Neuronal stem cell (in vitro differentiated cells): ENCODE results near the gene VWC2.

Experiments used
- DNase-seq: peaks from one replicate; pipeline ENCODE4 v3.0.0-alpha.2; 2013; ENCODE audit warnings: low spot score
- H2AFZ ChIP-seq: one replicate; pipeline ENCODE4 v1.6.1; 2013; ENCODE audit warnings: mild to moderate bottlenecking, low read length, inconsistent platforms
- H2AK5ac ChIP-seq: 2 replicates; pipeline ENCODE4 v1.6.1; 2013; ENCODE audit warnings: low read depth, mild to moderate bottlenecking, inconsistent platforms, low read length, moderate library complexity, mixed read lengths
- H2BK120ac ChIP-seq: 2 replicates; pipeline ENCODE4 v1.6.1; 2013; ENCODE audit warnings: low read depth, mild to moderate bottlenecking, inconsistent platforms, low read length, moderate library complexity, mixed read lengths
- H2BK12ac ChIP-seq: one replicate; pipeline ENCODE4 v1.6.1; 2013; ENCODE audit warnings: low read length, inconsistent platforms
- H2BK15ac ChIP-seq: 2 replicates; pipeline ENCODE4 v1.6.1; 2013; ENCODE audit warnings: mild to moderate bottlenecking, low read length, inconsistent platforms, mixed read lengths
- H2BK5ac ChIP-seq: one replicate; pipeline ENCODE4 v1.6.1; 2013; ENCODE audit warnings: inconsistent platforms, mild to moderate bottlenecking, low read length, moderate library complexity
- H3K14ac ChIP-seq: one replicate; pipeline ENCODE4 v1.6.1; 2013; ENCODE audit warnings: low read length, inconsistent platforms
- H3K18ac ChIP-seq: 2 replicates; pipeline ENCODE4 v1.6.1; 2013; ENCODE audit warnings: low read length, inconsistent platforms
- H3K23ac ChIP-seq: 2 replicates; pipeline ENCODE4 v1.6.1; 2013; ENCODE audit warnings: low read depth, mild to moderate bottlenecking, mixed read lengths, low read length, inconsistent platforms; ENCODE audit not compliant: poor library complexity
- H3K27ac ChIP-seq: replicated peaks from 3 replicates; pipeline ENCODE4 v1.5.1; 2013; ENCODE audit warnings: low read length, inconsistent platforms
- H3K27me3 ChIP-seq, 3 experiments: 2 replicates each; pipeline ENCODE4 v1.6.1; 2013; ENCODE audit warnings: low read length in 3 of 3, mild to moderate bottlenecking in 2 of 3, inconsistent platforms in 1 of 3, low read depth in 1 of 3, mixed read lengths in 1 of 3, moderate library complexity in 1 of 3; ENCODE audit not compliant: control insufficient read depth in 3 of 3, insufficient read depth in 3 of 3
- H3K36me3 ChIP-seq, 2 donors: replicated peaks in 1 of 2; 2 replicates each; pipeline ENCODE4 v1.6.1; 2013; ENCODE audit warnings: low read length in 2 of 2; ENCODE audit not compliant: control insufficient read depth in 2 of 2, insufficient read depth in 2 of 2
- H3K4ac ChIP-seq: 2 replicates; pipeline ENCODE4 v1.6.1; 2013; ENCODE audit warnings: inconsistent platforms, mild to moderate bottlenecking, low read length, moderate library complexity
- H3K4me1 ChIP-seq, 2 donors: 1 replicate in 1 of 2; 2 replicates in 1 of 2; pipeline ENCODE4 v1.6.1; 2013; ENCODE audit warnings: low read length in 2 of 2, low read depth in 1 of 2; ENCODE audit not compliant: control insufficient read depth in 2 of 2, insufficient read depth in 1 of 2
- H3K4me2 ChIP-seq: one replicate; pipeline ENCODE4 v1.6.1; 2013; ENCODE audit warnings: mild to moderate bottlenecking, low read length, inconsistent platforms; ENCODE audit not compliant: insufficient read depth, poor library complexity, severe bottlenecking
- H3K4me3 ChIP-seq, 2 donors: 2 replicates each; pipeline ENCODE4 v1.5.1; 2013; ENCODE audit warnings: low read length in 2 of 2, mild to moderate bottlenecking in 2 of 2, inconsistent platforms in 1 of 2, moderate library complexity in 1 of 2
- H3K79me1 ChIP-seq: one replicate; pipeline ENCODE4 v1.6.1; 2013; ENCODE audit warnings: low read depth, mild to moderate bottlenecking, inconsistent platforms, low read length, moderate library complexity
- H3K9ac ChIP-seq: one replicate; pipeline ENCODE4 v1.6.1; 2013; ENCODE audit warnings: mild to moderate bottlenecking, low read depth, low read length, inconsistent platforms; ENCODE audit not compliant: poor library complexity
- H3K9me3 ChIP-seq, 2 donors: replicated peaks in 1 of 2; 2 replicates each; pipeline versions ENCODE3 to v1.6.1; 2013; ENCODE audit warnings: low read length in 2 of 2, mild to moderate bottlenecking in 2 of 2, inconsistent platforms in 1 of 2, low read depth in 1 of 2, mixed read lengths in 1 of 2, moderate library complexity in 1 of 2; ENCODE audit not compliant: control insufficient read depth in 2 of 2, insufficient read depth in 1 of 2
- H4K8ac ChIP-seq: one replicate; pipeline ENCODE4 v1.6.1; 2013; ENCODE audit warnings: low read depth, mild to moderate bottlenecking, inconsistent platforms, low read length, moderate library complexity
- H4K91ac ChIP-seq: one replicate; pipeline ENCODE4 v1.6.1; 2013; ENCODE audit warnings: low read length, low read depth, mild to moderate bottlenecking, inconsistent platforms; ENCODE audit not compliant: poor library complexity
- WGBS, 2 donors: extraction: QIAGEN DNeasy Blood & Tissue Kit; methylation state at CpG; one replicate each; pipeline ENCODE4 v1.1.7; 2013; ENCODE audit warnings: missing lambda C conversion rate in 2 of 2, mixed read lengths in 1 of 2; ENCODE audit not compliant: insufficient read length in 2 of 2, insufficient replicate concordance in 1 of 2; ENCODE audit errors: extremely low coverage in 2 of 2; 5-methylcytosine and 5-hydroxymethylcytosine counted together

Gene VWC2

GRCh38 chr7:49893131-49893530 is 119.7 kb downstream of the VWC2 start:
- Histone ChIP-seq H2AK5ac (no peak overlapping the region), H3K14ac (no peak overlapping the region), H3K4me1 (peaks cover 0 to 1% of the 10 kb centered on the region in 2 donors), H3K9me3 (peaks cover 0 to 3% of the 10 kb centered on the region in 2 donors), H3K27me3 (no peaks in the 10 kb centered on the region), H3K36me3 (peaks cover 0 to 1% of the 10 kb centered on the region in 2 donors), H3K4me3 (no peak overlapping the region), H4K8ac (no peak overlapping the region), H3K18ac (no peak overlapping the region), H3K79me1 (no peaks in the 10 kb centered on the region), H3K9ac (no peak overlapping the region), H3K27ac (no peak overlapping the region), H2BK5ac (no peak overlapping the region), H3K23ac (no peak overlapping the region), H4K91ac (no peak overlapping the region), H2BK12ac (no peak overlapping the region), H3K4ac (no peak overlapping the region), H3K4me2 (no peak overlapping the region), H2BK15ac (no peak overlapping the region), H2AFZ (no peak overlapping the region), H2BK120ac (no peak overlapping the region)
- WGBS, 2 donors: no CpG with 5 or more reads among the region's 4 CpGs
- DNase-seq: no peak

- Histone ChIP-seq H3K4me2 (no peak overlapping the region), H3K27ac (no peak overlapping the region), H3K23ac (no peak overlapping the region), H3K4me3 (no peak overlapping the region), H3K14ac (no peak overlapping the region), H3K4me1 (peaks cover 0 to 1% of the 10 kb centered on the region in 2 donors), H3K9ac (no peak overlapping the region), H3K9me3 (peaks cover 0 to 3% of the 10 kb centered on the region in 2 donors), H2BK12ac (no peak overlapping the region), H3K4ac (no peak overlapping the region), H4K91ac (no peak overlapping the region), H2BK5ac (no peak overlapping the region), H2AK5ac (no peak overlapping the region), H4K8ac (no peak overlapping the region), H3K79me1 (no peaks in the 10 kb centered on the region), H2BK120ac (no peak overlapping the region), H3K18ac (no peak overlapping the region), H3K36me3 (peaks cover 0 to 1% of the 10 kb centered on the region in 2 donors), H2BK15ac (no peak overlapping the region), H2AFZ (no peak overlapping the region), H3K27me3 (no peaks in the 10 kb centered on the region)
- DNase-seq: no peak
- WGBS, 2 donors: no CpG with 5 or more reads among the region's 4 CpGs
Observed at GRCh38 chr7:49894543-49894942, 121.1 kb downstream of the VWC2 start.

- Histone ChIP-seq H2AK5ac (no peak overlapping the region), H2BK5ac (no peak overlapping the region), H3K14ac (no peak overlapping the region), H2AFZ (no peak overlapping the region), H3K79me1 (no peaks in the 10 kb centered on the region), H3K36me3 (no peaks in the 10 kb centered on the region), H4K8ac (no peak overlapping the region), H2BK15ac (no peak overlapping the region), H3K18ac (no peak overlapping the region), H2BK120ac (no peak overlapping the region), H3K23ac (no peak overlapping the region), H3K4me2 (no peak overlapping the region), H3K4me3 (no peak overlapping the region), H3K4me1 (no peaks in the 10 kb centered on the region), H3K9ac (no peak overlapping the region), H2BK12ac (no peak overlapping the region), H3K27me3 (no peaks in the 10 kb centered on the region), H3K9me3 (no peaks in the 10 kb centered on the region), H4K91ac (no peak overlapping the region), H3K4ac (no peak overlapping the region), H3K27ac (no peak overlapping the region)
- no peak for DNase-seq
- no CpG with 5 or more reads among the region's 8 CpGs for WGBS, 2 donors
Observed at GRCh38 chr7:49911909-49912308, 138.5 kb downstream of the VWC2 start.

- Histone ChIP-seq H4K91ac (no peak overlapping the region), H3K9ac (no peak overlapping the region), H2BK15ac (no peak overlapping the region), H3K4ac (no peak overlapping the region), H3K27me3 (no peaks in the 10 kb centered on the region), H2AK5ac (no peak overlapping the region), H4K8ac (no peak overlapping the region), H3K27ac (no peak overlapping the region), H2BK5ac (no peak overlapping the region), H3K23ac (no peak overlapping the region), H2BK12ac (no peak overlapping the region), H3K4me3 (no peak overlapping the region), H2BK120ac (no peak overlapping the region), H3K79me1 (no peaks in the 10 kb centered on the region), H3K18ac (no peak overlapping the region), H3K4me1 (no peaks in the 10 kb centered on the region), H3K36me3 (no peaks in the 10 kb centered on the region), H3K9me3 (peaks cover 0 to under 1% of the 10 kb centered on the region in 2 donors), H3K14ac (no peak overlapping the region), H2AFZ (no peak overlapping the region), H3K4me2 (no peak overlapping the region)
- no peak for DNase-seq
- WGBS, 2 donors: no CpG with 5 or more reads among the region's 6 CpGs
Observed at GRCh38 chr7:49926720-49927119, 153.3 kb downstream of the VWC2 start.
